GM12878 (cell line): ENCODE data around the gene PHLDA3. TPM values are rescaled to one million over a fixed set of nuclear protein-coding genes. Genes with fewer than 3 reads are reported as not detected.

Experiments
- ATAC-seq: fragments of 200-7000 bp; cut with Tn5 transposase; 3 replicates; pipeline ENCODE4 v1.9.1; 2020; ENCODE audit warnings: mild to moderate bottlenecking, moderate library complexity
- BruUV-seq: library from RNA; stranded (reverse); fragments of 400-500 nt; replicated peaks from 2 replicates; lab custom pipeline; 2021; lab: Mats Ljungman, UMichigan
- CTCF ChIA-PET: fragments of 300-600 bp; sonication (Branson Sonifier 250); formaldehyde crosslinking; extraction: SDS; loops from one replicate; lab custom pipeline; 2021; ENCODE audit warnings: inconsistent platforms; lab: Yijun Ruan, JAX
- POLR2A ChIA-PET: fragments of 350-600 bp; formaldehyde crosslinking; extraction: SDS; loops from one replicate; lab custom pipeline; 2021; ENCODE audit warnings: inconsistent platforms; lab: Charles Lee
- RAD21 ChIA-PET: fragments of 300-600 bp; sonication (Branson Sonifier 250); formaldehyde crosslinking; loops from one replicate; lab custom pipeline; 2023; ENCODE audit warnings: antibody characterized with exemption; ENCODE audit not compliant: unreplicated experiment; lab: Charles Lee
- SMC1A ChIA-PET: fragments of 300-600 bp; sonication (Branson Sonifier 250); formaldehyde crosslinking; loops from one replicate; lab custom pipeline; 2023; ENCODE audit not compliant: unreplicated experiment, uncharacterized antibody; lab: Charles Lee
- DNase-seq: peaks from one replicate; pipeline ENCODE4 v3.0.0-alpha.2; 2011; ENCODE audit warnings: low read depth, low spot score
- FAIRE-seq: peaks from 3 replicates; lab custom pipeline; 2011; peaks lifted over from hg19 to GRCh38; lab: Jason Lieb, UNC
- H2AFZ ChIP-seq: 2 replicates; pipeline ENCODE4 v1.6.0; 2011; ENCODE audit warnings: low read depth, low read length, control low read depth; ENCODE audit not compliant: control insufficient read depth
- H3K27ac ChIP-seq: 2 replicates; pipeline ENCODE4 v1.5.1; 2011; ENCODE audit warnings: control low read depth; ENCODE audit not compliant: control insufficient read depth, insufficient read depth
- H3K27me3 ChIP-seq, 2 experiments: replicated peaks in 1 of 2; 2 replicates each; pipeline versions ENCODE4 v1.6.0 to v1.6.1; 2011; ENCODE audit warnings: low read length in 1 of 2; ENCODE audit not compliant: control insufficient read depth in 2 of 2, insufficient read depth in 2 of 2
- H3K36me3 ChIP-seq, 2 experiments: 2 replicates each; pipeline ENCODE4 v1.5.1; 2011; ENCODE audit warnings: low read length in 1 of 2; ENCODE audit not compliant: control insufficient read depth in 2 of 2, insufficient read depth in 2 of 2
- H3K4me1 ChIP-seq: 2 replicates; pipeline ENCODE4 v1.6.1; 2011; ENCODE audit warnings: mild to moderate bottlenecking, low read length, moderate library complexity, mixed read lengths; ENCODE audit not compliant: control insufficient read depth, insufficient read depth
- H3K4me2 ChIP-seq: 2 replicates; pipeline ENCODE4 v1.6.0; 2011; ENCODE audit warnings: control low read depth; ENCODE audit not compliant: control insufficient read depth, insufficient read depth
- H3K4me3 ChIP-seq: fragments of 200-600 bp; sonication (generic); 2 replicates; pipeline ENCODE4 v1.5.1; 2016
- H3K79me2 ChIP-seq: 2 replicates; pipeline ENCODE4 v1.6.0; 2011; ENCODE audit warnings: low read length; ENCODE audit not compliant: control insufficient read depth, insufficient read depth
- H3K9ac ChIP-seq: 2 replicates; pipeline ENCODE4 v1.8.0; 2011; ENCODE audit warnings: low read length, control low read depth, mixed read lengths; ENCODE audit not compliant: control insufficient read depth, insufficient read depth
- H3K9me3 ChIP-seq: replicated peaks from 3 replicates; pipeline ENCODE4 v1.5.1; 2011; ENCODE audit warnings: mild to moderate bottlenecking, low read length; ENCODE audit not compliant: control insufficient read depth, insufficient read depth
- H4K20me1 ChIP-seq: 2 replicates; pipeline ENCODE4 v1.6.0; 2011; ENCODE audit not compliant: control insufficient read depth, insufficient read depth
- BRCA1 ChIP-seq: IDR thresholded peaks from 2 replicates; pipeline ENCODE4 v1.6.1; 2011; ENCODE audit warnings: low read depth, low read length, improper control_type of control experiment
- CBX5 ChIP-seq: sonication (generic); IDR thresholded peaks from 2 replicates; pipeline ENCODE4 v1.6.1; 2016; ENCODE audit warnings: low read depth, moderate library complexity, mild to moderate bottlenecking, inconsistent platforms
- CEBPB ChIP-seq, 2 experiments: fragments of 150-350 bp in 1 of 2; IDR thresholded peaks; 2 replicates each; pipeline ENCODE4 v1.6.1; 2012 to 2014; ENCODE audit warnings: low read depth in 2 of 2, low read length in 2 of 2, borderline replicate concordance in 1 of 2, inconsistent platforms in 1 of 2
- CREM ChIP-seq: IDR thresholded peaks from 2 replicates; pipeline ENCODE4 v1.6.1; 2014; ENCODE audit warnings: antibody characterized with exemption, low read depth
- KLF5 ChIP-seq: fragments of 450-650 bp; IDR thresholded peaks from 2 replicates; pipeline ENCODE4 v1.6.1; 2014; ENCODE audit warnings: mild to moderate bottlenecking; ENCODE audit not compliant: partially characterized antibody
- POLR2A ChIP-seq: IDR thresholded peaks from 2 replicates; pipeline ENCODE4 v1.6.1; 2011; ENCODE audit warnings: low read depth, mild to moderate bottlenecking, low read length
- SIN3A ChIP-seq: IDR thresholded peaks from 2 replicates; pipeline ENCODE4 v1.6.1; 2012; ENCODE audit warnings: low read depth, low read length, improper control_type of control experiment
- WGBS: methylation state at CpG from one replicate; pipeline ENCODE4 v1.1.6; 2016; ENCODE audit warnings: low lambda C conversion rate; ENCODE audit not compliant: insufficient replicate concordance, insufficient coverage; ENCODE audit errors: missing lambda C conversion rate; 5-methylcytosine and 5-hydroxymethylcytosine counted together
- in situ Hi-C: fragments of 300-500 bp; cut with MboI; formaldehyde crosslinking; loops from 9 replicates; pipeline ENCODE4 v1.14.3; 2018; ENCODE audit warnings: mixed read lengths
- intact Hi-C: fragments of 100-400 bp; cut with micrococcal nuclease; formaldehyde crosslinking; loops from one replicate; pipeline ENCODE4 v1.14.2; 2022; ENCODE audit not compliant: unreplicated experiment
- polyA plus RNA-seq, 11 experiments: library from polyadenylated mRNA; depleted of rRNA in 4 of 11; unstranded in 6 of 11; stranded (reverse) in 5 of 11; fragments of >200 nt; fragmentation: Nextera tagmentation in 4 of 11; fragmentation: Illumina TruSeq in 1 of 11; extraction: Ambion mirVana in 4 of 11; extraction: Trizol in 1 of 11; gene quantifications; 1 replicate in 1 of 11; 2 replicates in 10 of 11; pipeline versions ENCODE4 v1.2.1 to v1.2.3, GENCODE V29; 2011 to 2016; ENCODE audit warnings: inconsistent platforms in 2 of 11, missing spikeins in 2 of 11, low read depth in 1 of 11
- total RNA-seq, 4 experiments: library from RNA; depleted of rRNA in 3 of 4; stranded (reverse); fragments of >200 nt in 3 of 4; fragmentation: Illumina TruSeq in 1 of 4; extraction: Trizol in 1 of 4; gene quantifications; 2 replicates each; pipeline versions ENCODE4 v1.2.1 to v1.2.3, GENCODE V29; 2013 to 2021

PHLDA3 gene
- total and polyA plus RNA-seq, 10 of the 15 experiments (the other 5 are each of a cell fraction or from before 2014, with no cell fraction given) = 0.60 to 57.4 (median 21.8) TPM

GRCh38 chr1:201465698-201466290 lies 3.2 kb downstream of the PHLDA3 start:
- H3K27me3 ChIP-seq = no peaks in the 10 kb centered on the region
- no peak for DNase-seq
- H3K4me2 ChIP-seq = peak overlapping the region; percentile 42; the same call in 1 of the 2 replicates
- ChIA-PET POLR2A (interaction anchor here (4.4 to 4.5 kb wide), 2 partner anchors 8 to 15 kb away, joined by 20 to 33 read pairs; no protein-coding TSS in a partner anchor), CTCF (interaction anchor here (0.6 to 14.7 kb wide), 6 partner anchors 9 to 96 kb away, joined by 3 to 149 read pairs (median 10); no protein-coding TSS in a partner anchor), SMC1A (interaction anchor here (0.8 to 1.2 kb wide), 3 partner anchors 16 to 60 kb away, joined by 3 to 4 read pairs (median 3); no protein-coding TSS in a partner anchor), RAD21 (interaction anchor here (0.7 to 5.7 kb wide), 5 partner anchors 10 to 46 kb away, joined by 3 to 45 read pairs (median 7); no protein-coding TSS in a partner anchor)
- H3K9ac ChIP-seq = peak overlapping the region; percentile 12; the same call in 1 of the 2 replicates
- H2AFZ ChIP-seq = no peak overlapping the region
- BruUV-seq = no TSS peak
- H3K9me3 ChIP-seq = no peaks in the 10 kb centered on the region
- intact Hi-C loops = no loop called here
- no peak overlapping the region for H3K4me3 ChIP-seq
- WGBS = 44% methylated on average over 9 of the region's 9 CpGs
- H3K27ac ChIP-seq = no peak overlapping the region
- no peaks in the 10 kb centered on the region for H4K20me1 ChIP-seq
- H3K4me1 ChIP-seq = peaks cover 11% of the 10 kb centered on the region
- TF ChIP-seq KLF5 (no peak), CBX5 (no peak), BRCA1 (no peak), SIN3A (no peak), CREM (no peak), CEBPB (IDR thresholded peaks at IDR 0.05; ENCODE audit: borderline replicate concordance in 1 of 2, low read depth in 2 of 2, low read length in 2 of 2) (no peak), POLR2A (no peak)
- peaks cover 34% of the 10 kb centered on the region for H3K79me2 ChIP-seq
- ATAC-seq = no peak
- H3K36me3 ChIP-seq = peaks cover 4 to 6% of the 10 kb centered on the region in 2 experiments; a peak in 3 of 4 replicates
- in situ Hi-C loops = no loop called here
- no peak for FAIRE-seq
